Chondrocyte (in vitro differentiated cells): ENCODE measurements around the gene MYL2. TPM values are rescaled to one million over a fixed set of nuclear protein-coding genes. Genes with fewer than 3 reads are reported as not detected.

ENCODE experiments used
- DNase-seq: peaks from one replicate; pipeline ENCODE4 v3.0.0; 2021; ENCODE audit warnings: mixed read lengths, low spot score
- H3K27ac Mint-ChIP-seq: one replicate; pipeline ENCODE4 v1.8.0; 2021; ENCODE audit warnings: mild to moderate bottlenecking, moderate library complexity, mixed read lengths; ENCODE audit not compliant: unreplicated experiment
- H3K27me3 Mint-ChIP-seq: 2 replicates; pipeline ENCODE4 v1.8.0; 2021; ENCODE audit warnings: low read depth, mixed read lengths
- H3K36me3 Mint-ChIP-seq: 2 replicates; pipeline ENCODE4 v1.8.0; 2021; ENCODE audit warnings: low read depth, mixed read lengths
- H3K4me1 Mint-ChIP-seq: 2 replicates; pipeline ENCODE4 v1.8.0; 2021; ENCODE audit warnings: low read depth, mild to moderate bottlenecking, mixed read lengths
- H3K4me3 Mint-ChIP-seq: one replicate; pipeline ENCODE4 v1.8.0; 2021; ENCODE audit warnings: mild to moderate bottlenecking, moderate library complexity, mixed read lengths; ENCODE audit not compliant: unreplicated experiment
- H3K9me3 Mint-ChIP-seq: 2 replicates; pipeline ENCODE4 v1.8.0; 2021; ENCODE audit warnings: low read depth, mixed read lengths
- CTCF ChIP-seq: fragments of 200-600 bp; sonication (generic); IDR thresholded peaks from 2 replicates; pipeline ENCODE4 v1.5.0; 2021; ENCODE audit warnings: antibody characterized with exemption, mild to moderate bottlenecking, moderate library complexity
- total RNA-seq: library from RNA; stranded (reverse); gene quantifications from 3 replicates; pipeline ENCODE4 v1.2.1, GENCODE V29; 2021

MYL2 gene
- total RNA-seq, 1 donor from 2014 or later = not detected

- H3K27ac Mint-ChIP-seq = peak overlapping the region; percentile 66
- TF ChIP-seq CTCF = no peak
- H3K9me3 Mint-ChIP-seq = no peaks in the 10 kb centered on the region
- peaks cover 2% of the 10 kb centered on the region for H3K36me3 Mint-ChIP-seq
- H3K4me1 Mint-ChIP-seq = peaks cover 28% of the 10 kb centered on the region
- DNase-seq = no peak
- H3K27me3 Mint-ChIP-seq = peaks cover 3% of the 10 kb centered on the region
- no peak overlapping the region for H3K4me3 Mint-ChIP-seq
These were observed 4.0 kb downstream of the MYL2 start for GRCh38 chr12:110916295-110916875.

GRCh38 chr12:110913119-110914056 is 7.0 kb downstream of the MYL2 start:
- Mint-ChIP-seq H3K9me3 (no peaks in the 10 kb centered on the region), H3K27ac (no peak overlapping the region), H3K4me3 (no peak overlapping the region), H3K36me3 (peaks cover 2% of the 10 kb centered on the region), H3K4me1 (peaks cover 21% of the 10 kb centered on the region), H3K27me3 (no peaks in the 10 kb centered on the region)
- TF ChIP-seq CTCF = no peak
- no peak for DNase-seq

GRCh38 chr12:110912263-110912662 is 8.1 kb downstream of the MYL2 start:
- DNase-seq = no peak
- no peaks in the 10 kb centered on the region for H3K27me3 Mint-ChIP-seq
- no peaks in the 10 kb centered on the region for H3K9me3 Mint-ChIP-seq
- TF ChIP-seq CTCF = no peak
- H3K4me1 Mint-ChIP-seq = peaks cover 23% of the 10 kb centered on the region
- H3K4me3 Mint-ChIP-seq = no peak overlapping the region
- no peak overlapping the region for H3K27ac Mint-ChIP-seq
- peaks cover 2% of the 10 kb centered on the region for H3K36me3 Mint-ChIP-seq

- Mint-ChIP-seq H3K27me3 (peaks cover 3% of the 10 kb centered on the region), H3K27ac (peak overlapping the region; percentile 57), H3K9me3 (peaks cover under 1% of the 10 kb centered on the region), H3K36me3 (peaks cover 1% of the 10 kb centered on the region), H3K4me3 (peak overlapping the region; percentile 4), H3K4me1 (peaks cover 24% of the 10 kb centered on the region)
- no peak for TF ChIP-seq CTCF
- no peak for DNase-seq
These were observed 11.8 kb downstream of the MYL2 start for GRCh38 chr12:110908377-110909152.

- peak overlapping the region; percentile 52 for H3K4me3 Mint-ChIP-seq
- TF ChIP-seq CTCF = no peak
- peak overlapping the region; percentile 87 for H3K27ac Mint-ChIP-seq
These were observed 12.8 kb downstream of the MYL2 start for GRCh38 chr12:110907583-110907982.

More at GRCh38 chr12:110907583-110907982, 12.8 kb downstream of the MYL2 start:
- Mint-ChIP-seq H3K4me1 (peaks cover 24% of the 10 kb centered on the region), H3K9me3 (peaks cover 3% of the 10 kb centered on the region), H3K36me3 (peaks cover 1% of the 10 kb centered on the region), H3K27me3 (peaks cover 6% of the 10 kb centered on the region)
- no peak for DNase-seq
